ENCODE results near the gene CAMK2G.
"Not testable (repeated sequence)": the region's sequence is repeated elsewhere in the genome, so short reads cannot be mapped to it uniquely, and the experiment has no call there.

Gene CAMK2G

GRCh38 chr10:73902351-73902750 is 28.0 kb upstream of the CAMK2G start:
- no peak for DNase-seq (ENCODE audit: low spot score)

- no peak for DNase-seq (ENCODE audit: low spot score)
Observed at GRCh38 chr10:73901261-73901660, 26.9 kb upstream of the CAMK2G start.

DNA sequence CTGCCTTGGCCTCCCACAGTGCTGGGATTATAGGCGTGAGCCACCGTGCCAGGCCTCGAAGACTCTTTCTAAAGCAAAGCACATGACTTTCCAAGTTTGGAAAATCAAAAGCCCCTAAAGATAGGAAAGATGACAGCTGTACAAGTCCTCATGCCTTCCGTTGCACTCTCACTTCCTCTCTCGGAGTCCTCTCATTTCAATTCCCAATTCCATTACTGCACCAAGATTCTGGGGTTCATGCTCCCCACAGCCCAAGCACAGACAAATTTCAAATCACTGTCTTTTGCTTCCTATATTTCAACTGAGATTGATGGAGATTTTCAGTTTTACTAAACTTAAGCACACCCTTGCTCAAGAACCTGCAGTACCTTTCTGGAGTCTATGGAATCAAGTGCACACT is 25.7 kb upstream of the CAMK2G start:
- no peak for DNase-seq (ENCODE audit: low spot score)

- DNase-seq (ENCODE audit: low spot score): no peak
Observed at GRCh38 chr10:73899423-73899822, 25.1 kb upstream of the CAMK2G start.

- no peak for DNase-seq (ENCODE audit: low spot score)
Observed at GRCh38 chr10:73898730-73899410, 24.5 kb upstream of the CAMK2G start.

- DNase-seq (ENCODE audit: low spot score): no peak
Observed at GRCh38 chr10:73897693-73898092, 23.3 kb upstream of the CAMK2G start.

DNA sequence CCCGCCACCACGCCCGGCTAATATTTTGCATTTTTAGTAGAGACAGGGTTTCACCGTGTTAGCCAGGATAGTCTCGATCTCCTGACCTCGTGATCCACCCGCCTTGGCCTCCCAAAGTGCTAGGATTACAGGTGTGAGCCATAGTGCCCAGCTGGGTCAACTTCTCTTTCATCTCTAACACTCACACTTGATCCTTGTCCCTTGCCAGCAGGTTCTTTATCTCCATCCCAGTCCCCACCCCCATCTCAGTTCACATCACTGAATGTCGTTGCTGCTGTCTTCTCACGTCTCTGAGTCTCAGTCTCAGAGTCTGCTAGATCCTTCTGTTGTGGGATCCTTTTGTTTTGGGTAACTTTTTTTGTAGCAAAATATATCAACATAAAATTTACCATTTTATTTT is 21.0 kb upstream of the CAMK2G start:
- not testable (repeated sequence) for DNase-seq (ENCODE audit: low spot score)

DNA sequence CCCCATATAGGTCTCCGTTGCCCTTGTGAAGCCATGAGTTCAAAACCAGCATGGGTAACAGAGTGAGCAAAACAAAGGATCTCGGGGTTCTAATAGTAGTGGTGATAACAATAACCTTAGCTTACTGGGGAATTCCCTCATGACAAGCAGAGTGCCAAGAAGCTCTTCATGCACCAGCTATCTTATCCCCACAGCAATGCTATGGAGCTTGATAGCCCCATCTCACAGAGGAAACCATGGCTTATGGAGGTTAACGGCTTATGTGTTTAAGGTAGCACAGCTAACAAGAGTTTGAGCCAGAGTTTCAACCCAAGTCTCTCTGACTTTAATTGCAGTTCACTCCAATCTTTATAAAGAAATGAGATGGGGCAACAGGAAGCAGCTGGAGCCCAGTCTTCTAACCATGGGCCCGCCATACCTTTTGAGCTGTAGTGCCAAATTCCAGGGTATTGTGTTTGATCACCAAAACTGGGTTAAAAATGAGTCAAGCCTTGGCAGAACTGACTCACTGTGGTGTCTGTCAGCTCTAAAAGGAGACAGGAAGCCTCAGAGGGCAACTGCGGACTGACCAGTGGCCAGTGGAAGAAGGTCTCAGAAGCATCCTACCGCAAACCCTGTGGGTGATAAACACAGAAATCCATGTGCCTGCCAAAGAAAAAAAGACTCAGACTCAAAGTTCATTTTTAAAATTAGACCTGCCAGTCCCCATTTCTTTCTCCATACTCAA is 20.1 kb upstream of the CAMK2G start:
- DNase-seq (ENCODE audit: low spot score): no peak

DNA sequence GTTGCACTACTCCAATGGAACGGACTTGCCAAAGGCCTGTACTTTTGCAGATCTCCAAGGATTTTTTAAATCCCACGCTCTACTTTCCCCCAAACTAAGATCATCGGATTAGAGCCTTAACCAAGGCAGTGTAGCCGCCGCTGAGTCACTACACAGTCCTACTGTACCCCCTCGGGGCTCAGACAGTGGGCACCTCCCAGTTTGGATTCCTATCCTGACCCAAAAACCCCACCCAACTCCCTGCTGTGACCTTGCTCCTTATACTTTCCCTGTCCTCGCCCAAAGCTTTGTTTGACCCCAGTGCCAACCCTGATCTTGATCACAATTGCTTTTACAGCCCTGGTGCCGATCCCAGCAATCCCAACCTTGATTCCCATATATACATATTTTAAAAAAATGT is 19.1 kb upstream of the CAMK2G start:
- DNase-seq (ENCODE audit: low spot score): no peak

- DNase-seq (ENCODE audit: low spot score): no peak
Observed at GRCh38 chr10:73892310-73893030, 18.1 kb upstream of the CAMK2G start.

- DNase-seq (ENCODE audit: low spot score): no peak
Observed at GRCh38 chr10:73891540-73891939, 17.2 kb upstream of the CAMK2G start.

DNA sequence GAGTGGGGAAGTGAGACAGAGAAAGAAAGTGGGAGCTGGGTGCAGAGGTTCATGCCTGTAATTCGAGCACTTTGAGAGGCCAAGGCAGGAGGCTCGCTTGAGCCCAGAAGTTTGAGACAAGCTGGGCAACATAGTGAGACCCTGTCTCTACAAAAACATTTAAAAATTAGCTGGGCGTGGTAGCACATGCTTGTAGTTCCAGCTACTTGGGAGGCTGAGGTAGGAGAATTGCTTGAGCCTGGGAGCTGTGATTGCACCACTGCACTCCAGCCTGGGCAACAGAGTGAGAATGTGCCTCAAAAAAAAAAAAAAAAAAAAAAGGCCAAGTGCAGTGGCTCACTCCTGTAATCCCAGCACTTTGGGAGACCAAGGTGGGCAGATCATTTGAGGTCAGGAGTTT is 16.5 kb upstream of the CAMK2G start:
- not testable (repeated sequence) for DNase-seq (ENCODE audit: low spot score)

DNA sequence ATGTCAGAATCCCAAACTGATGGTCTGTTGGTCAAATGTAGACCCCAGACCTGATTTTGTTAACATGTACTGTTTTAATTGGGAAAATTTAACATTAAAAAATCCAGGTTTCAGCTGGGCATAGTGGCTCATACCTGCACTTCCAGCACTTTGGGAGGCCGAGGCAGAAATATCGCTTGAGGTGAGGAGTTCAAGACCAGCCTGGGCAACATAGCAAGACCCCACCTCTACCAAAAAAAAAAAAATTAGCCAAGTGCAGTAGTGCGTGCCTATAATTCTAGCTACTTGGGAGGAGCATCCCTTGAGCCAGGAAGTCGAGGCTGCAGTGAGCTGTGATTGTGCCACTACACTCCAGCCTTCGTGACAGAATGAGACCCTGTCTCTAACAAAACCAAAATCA is 15.9 kb upstream of the CAMK2G start:
- DNase-seq (ENCODE audit: low spot score): no peak

- DNase-seq (ENCODE audit: low spot score): not testable (repeated sequence)
Observed at GRCh38 chr10:73889416-73889815, 15.1 kb upstream of the CAMK2G start.

DNA sequence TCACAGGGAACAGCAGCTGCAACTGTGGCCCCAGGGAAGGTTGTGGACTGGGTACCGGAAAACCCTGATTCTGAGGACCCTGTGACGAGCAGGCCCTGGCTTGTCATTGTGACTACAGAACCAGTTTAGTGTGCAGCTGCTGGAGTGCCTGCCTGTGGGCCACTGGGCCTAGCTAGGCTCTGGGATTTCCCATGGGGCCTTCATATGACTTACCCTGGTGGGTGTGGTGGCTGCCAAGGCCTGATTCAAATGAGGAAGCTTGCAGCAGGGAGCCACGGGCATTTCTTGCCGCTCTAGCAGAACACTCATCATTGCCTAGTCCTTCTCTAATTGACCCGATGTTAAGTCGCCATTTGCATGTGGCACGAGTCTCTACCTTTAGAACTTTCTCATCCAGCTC is 14.7 kb upstream of the CAMK2G start:
- DNase-seq (ENCODE audit: low spot score): no peak

GRCh38 chr10:73888514-73888913 is 14.2 kb upstream of the CAMK2G start:
- DNase-seq (ENCODE audit: low spot score): no peak

DNA sequence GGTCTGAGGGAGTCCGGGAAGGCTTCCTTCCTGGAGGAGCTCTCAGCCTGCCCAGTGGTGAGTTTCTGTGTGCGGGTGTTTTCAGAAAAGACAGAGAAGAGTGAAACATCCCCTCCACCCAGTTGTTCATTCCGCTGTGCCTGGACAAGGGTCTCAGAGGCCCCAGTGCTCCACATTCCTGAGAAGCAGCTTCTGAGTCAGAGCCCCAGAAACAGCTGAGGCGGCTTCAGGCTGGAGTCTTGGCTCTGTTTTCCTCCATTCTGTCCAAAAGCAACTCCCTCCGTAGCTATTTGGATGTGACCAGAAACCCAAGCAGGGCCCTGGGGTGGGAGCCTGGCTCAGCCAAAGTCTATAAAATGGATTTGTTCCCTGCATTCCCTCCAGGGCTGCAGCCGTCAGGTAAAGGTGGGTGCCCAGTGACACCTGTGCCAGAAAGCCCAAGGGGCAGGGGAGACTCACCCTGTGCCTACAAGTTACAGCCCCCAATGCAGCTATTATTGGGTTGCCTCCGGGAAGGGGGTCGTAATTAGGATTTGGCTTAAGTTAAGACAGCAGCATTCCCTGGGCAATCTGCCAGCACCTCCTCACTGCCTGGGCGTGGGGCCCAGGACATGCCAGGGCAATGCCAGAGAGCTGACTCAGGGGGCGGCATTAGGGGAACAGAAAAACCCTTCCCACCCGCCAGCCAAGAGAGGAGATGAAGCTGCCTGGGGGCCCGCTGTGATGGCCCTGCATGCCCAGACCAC is 13.1 kb upstream of the CAMK2G start:
- no peak for DNase-seq (ENCODE audit: low spot score)

DNA sequence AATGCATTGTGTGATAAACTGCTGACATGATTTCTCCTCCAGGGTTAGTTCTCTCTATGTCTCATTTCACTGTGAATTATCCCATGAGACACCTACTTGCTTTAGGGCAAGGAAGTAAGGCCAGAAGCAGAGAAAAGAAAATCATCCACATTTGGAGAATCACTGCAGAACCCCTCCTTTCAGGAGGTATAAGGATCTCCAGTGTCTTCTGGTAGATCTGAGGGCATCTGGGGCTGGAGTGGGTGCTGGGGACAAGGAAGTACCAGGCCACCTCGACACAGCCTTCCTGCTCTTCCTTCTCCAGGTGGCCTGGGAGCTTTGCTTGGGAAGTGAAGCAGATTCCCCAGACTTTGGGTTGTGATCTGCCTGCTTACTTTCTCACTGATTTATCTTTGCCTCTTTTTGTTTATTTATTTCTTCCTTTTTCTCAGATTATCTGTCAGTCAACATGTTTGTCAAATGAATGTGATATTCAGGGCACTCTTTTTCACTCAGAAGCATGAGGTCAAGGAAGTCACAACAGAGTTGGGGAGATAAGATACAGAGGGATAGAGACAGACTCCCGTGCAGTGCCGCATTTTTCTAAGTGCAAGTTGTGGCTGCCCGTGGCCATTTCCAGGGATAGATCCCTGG is 12.4 kb upstream of the CAMK2G start:
- no peak for DNase-seq (ENCODE audit: low spot score)

DNA sequence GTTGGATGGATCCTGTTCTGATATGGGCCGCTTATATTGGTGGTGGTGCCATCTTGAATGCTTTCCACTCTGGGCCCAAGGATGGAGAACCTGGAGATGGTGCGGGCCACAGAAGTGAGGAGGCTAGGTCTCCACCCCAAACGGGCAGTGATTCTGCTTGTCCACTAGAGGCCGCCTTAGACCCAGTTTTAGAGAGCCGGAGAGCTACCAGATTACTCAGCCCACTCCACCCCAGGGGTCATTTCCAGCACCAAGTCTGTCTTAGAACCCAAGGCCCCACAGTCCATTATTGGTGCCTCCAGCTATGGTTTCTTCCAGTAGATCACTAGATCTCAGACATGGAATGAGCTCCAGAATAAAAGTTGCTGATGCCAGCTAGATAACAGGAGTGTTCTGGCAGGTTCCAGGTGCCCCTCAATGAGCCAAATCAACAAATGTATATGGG is 11.8 kb upstream of the CAMK2G start:
- peak; percentile 65 for DNase-seq (ENCODE audit: low spot score)

DNA sequence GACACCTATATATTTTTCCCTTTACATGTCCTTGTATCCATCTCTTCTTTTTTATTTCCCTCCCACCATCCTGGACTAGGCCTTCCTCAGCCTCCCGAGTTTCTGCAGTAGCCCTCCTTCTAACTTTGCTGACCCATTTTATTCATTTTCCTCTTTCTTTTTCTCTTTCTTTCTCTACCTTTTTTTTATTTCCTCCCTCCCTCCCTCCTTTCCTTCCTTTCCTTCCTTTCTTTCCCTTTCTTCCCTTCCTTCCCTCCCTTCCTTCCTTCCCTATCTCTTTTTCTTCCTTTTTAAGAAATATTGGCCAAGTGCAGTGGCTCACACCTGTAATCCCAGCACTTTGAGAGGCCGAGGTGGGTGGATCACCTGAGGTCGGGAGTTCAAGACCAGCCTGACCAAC is 9.7 kb upstream of the CAMK2G start:
- no peak for DNase-seq (ENCODE audit: low spot score)

- DNase-seq (ENCODE audit: low spot score): no peak
Observed at GRCh38 chr10:73881221-73881919, 7.0 kb upstream of the CAMK2G start.
